Loucy (cell line): ENCODE measurements around the gene FCRL6.

Source experiments
- H2AFZ ChIP-seq: fragments of 200-600 bp; sonication (generic); 2 replicates; pipeline ENCODE4 v1.6.0; 2016; ENCODE audit warnings: antibody characterized with exemption, mild to moderate bottlenecking, low read length, moderate library complexity
- H3F3A ChIP-seq: fragments of 200-600 bp; 2 replicates; pipeline ENCODE4 v1.6.0; 2016; ENCODE audit warnings: antibody characterized with exemption, low read depth, mild to moderate bottlenecking
- H3K27me3 ChIP-seq: fragments of 200-600 bp; sonication (generic); 2 replicates; pipeline ENCODE4 v1.6.1; 2014; ENCODE audit warnings: low read length, mild to moderate bottlenecking; ENCODE audit not compliant: insufficient read depth, poor library complexity, severe bottlenecking
- H3K36me3 ChIP-seq: fragments of 200-600 bp; sonication (generic); 2 replicates; pipeline ENCODE4 v1.6.1; 2016; ENCODE audit warnings: low read length; ENCODE audit not compliant: insufficient read depth
- H3K4me1 ChIP-seq: fragments of 200-600 bp; sonication (generic); 2 replicates; pipeline ENCODE4 v1.5.1; 2014; ENCODE audit warnings: low read length, mild to moderate bottlenecking; ENCODE audit not compliant: insufficient read depth, poor library complexity, severe bottlenecking
- H3K4me2 ChIP-seq: fragments of 200-600 bp; sonication (generic); 2 replicates; pipeline ENCODE4 v1.6.0; 2014; ENCODE audit warnings: antibody characterized with exemption, low read length, low read depth, mild to moderate bottlenecking; ENCODE audit not compliant: poor library complexity, severe bottlenecking
- H3K4me3 ChIP-seq: fragments of 200-600 bp; sonication (generic); 2 replicates; pipeline ENCODE4 v1.5.1; 2014; ENCODE audit warnings: low read length, mild to moderate bottlenecking, mixed read lengths; ENCODE audit not compliant: poor library complexity, severe bottlenecking
- H3K79me2 ChIP-seq: fragments of 200-600 bp; sonication (generic); 2 replicates; pipeline ENCODE4 v1.6.1; 2014; ENCODE audit warnings: low read length; ENCODE audit not compliant: insufficient read depth
- H3K9ac ChIP-seq: fragments of 200-600 bp; sonication (generic); 2 replicates; pipeline ENCODE4 v1.6.0; 2014; ENCODE audit warnings: mild to moderate bottlenecking, low read depth, low read length, moderate library complexity; ENCODE audit not compliant: poor library complexity, severe bottlenecking
- H3K9me2 ChIP-seq: fragments of 200-600 bp; sonication (generic); replicated peaks from 2 replicates; pipeline ENCODE4 v1.6.1; 2016; ENCODE audit warnings: low read depth, low read length, mixed read lengths
- H3K9me3 ChIP-seq: fragments of 200-600 bp; sonication (generic); 2 replicates; pipeline ENCODE4 v1.6.1; 2014; ENCODE audit warnings: mild to moderate bottlenecking, antibody characterized with exemption, low read length, low read depth; ENCODE audit not compliant: insufficient read depth
- H4K20me1 ChIP-seq: fragments of 200-600 bp; sonication (generic); 2 replicates; pipeline ENCODE4 v1.6.0; 2014; ENCODE audit warnings: antibody characterized with exemption, low read length, mild to moderate bottlenecking; ENCODE audit not compliant: insufficient read depth, poor library complexity, severe bottlenecking
- EZH2phosphoT487 ChIP-seq: fragments of 200-600 bp; IDR thresholded peaks from 2 replicates; pipeline ENCODE4 v1.6.1; 2018; ENCODE audit warnings: antibody characterized with exemption, mild to moderate bottlenecking, moderate library complexity, borderline replicate concordance
- TF ChIP-seq, protein P1 (sequence below): fragments of 200-600 bp; sonication (generic); conservative IDR thresholded peaks from 2 replicates; pipeline ENCODE4 v1.5.1; 2014; ENCODE audit warnings: mild to moderate bottlenecking, antibody characterized with exemption, low read length

FCRL6 gene

GRCh38 chr1:159861218-159861617 lies 59.1 kb downstream of the FCRL6 start:
- peaks cover 11% of the 10 kb centered on the region for H3K4me1 ChIP-seq

GRCh38 chr1:159862031-159862430 lies 59.9 kb downstream of the FCRL6 start:
- H3K36me3 ChIP-seq, result no peaks in the 10 kb centered on the region
- H3F3A ChIP-seq, result no peaks in the 10 kb centered on the region
- H4K20me1 ChIP-seq, result no peaks in the 10 kb centered on the region
- H3K79me2 ChIP-seq, result no peaks in the 10 kb centered on the region
- no peak overlapping the region for H3K4me3 ChIP-seq
- peaks cover 19% of the 10 kb centered on the region for H3K4me1 ChIP-seq
- no peak for TF ChIP-seq EZH2phosphoT487
- TF ChIP-seq, protein P1, sequence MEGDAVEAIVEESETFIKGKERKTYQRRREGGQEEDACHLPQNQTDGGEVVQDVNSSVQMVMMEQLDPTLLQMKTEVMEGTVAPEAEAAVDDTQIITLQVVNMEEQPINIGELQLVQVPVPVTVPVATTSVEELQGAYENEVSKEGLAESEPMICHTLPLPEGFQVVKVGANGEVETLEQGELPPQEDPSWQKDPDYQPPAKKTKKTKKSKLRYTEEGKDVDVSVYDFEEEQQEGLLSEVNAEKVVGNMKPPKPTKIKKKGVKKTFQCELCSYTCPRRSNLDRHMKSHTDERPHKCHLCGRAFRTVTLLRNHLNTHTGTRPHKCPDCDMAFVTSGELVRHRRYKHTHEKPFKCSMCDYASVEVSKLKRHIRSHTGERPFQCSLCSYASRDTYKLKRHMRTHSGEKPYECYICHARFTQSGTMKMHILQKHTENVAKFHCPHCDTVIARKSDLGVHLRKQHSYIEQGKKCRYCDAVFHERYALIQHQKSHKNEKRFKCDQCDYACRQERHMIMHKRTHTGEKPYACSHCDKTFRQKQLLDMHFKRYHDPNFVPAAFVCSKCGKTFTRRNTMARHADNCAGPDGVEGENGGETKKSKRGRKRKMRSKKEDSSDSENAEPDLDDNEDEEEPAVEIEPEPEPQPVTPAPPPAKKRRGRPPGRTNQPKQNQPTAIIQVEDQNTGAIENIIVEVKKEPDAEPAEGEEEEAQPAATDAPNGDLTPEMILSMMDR, result no peak
- H3K9me2 ChIP-seq, result no peaks in the 10 kb centered on the region
- H3K27me3 ChIP-seq, result no peaks in the 10 kb centered on the region
- H3K4me2 ChIP-seq, result no peak overlapping the region
- no peak overlapping the region for H3K9ac ChIP-seq
- no peaks in the 10 kb centered on the region for H3K9me3 ChIP-seq
- no peak overlapping the region for H2AFZ ChIP-seq

More at GRCh38 chr1:159861218-159861617, 59.1 kb downstream of the FCRL6 start:
- Histone ChIP-seq H3K79me2 (no peaks in the 10 kb centered on the region), H3K4me3 (no peak overlapping the region), H3K9ac (no peak overlapping the region), H3K4me2 (no peak overlapping the region), H2AFZ (no peak overlapping the region), H3F3A (no peaks in the 10 kb centered on the region), H3K9me2 (no peaks in the 10 kb centered on the region), H3K9me3 (no peaks in the 10 kb centered on the region), H4K20me1 (no peaks in the 10 kb centered on the region), H3K36me3 (no peaks in the 10 kb centered on the region), H3K27me3 (no peaks in the 10 kb centered on the region)
- TF ChIP-seq, protein P1, result no peak
- TF ChIP-seq EZH2phosphoT487, result no peak

DNA sequence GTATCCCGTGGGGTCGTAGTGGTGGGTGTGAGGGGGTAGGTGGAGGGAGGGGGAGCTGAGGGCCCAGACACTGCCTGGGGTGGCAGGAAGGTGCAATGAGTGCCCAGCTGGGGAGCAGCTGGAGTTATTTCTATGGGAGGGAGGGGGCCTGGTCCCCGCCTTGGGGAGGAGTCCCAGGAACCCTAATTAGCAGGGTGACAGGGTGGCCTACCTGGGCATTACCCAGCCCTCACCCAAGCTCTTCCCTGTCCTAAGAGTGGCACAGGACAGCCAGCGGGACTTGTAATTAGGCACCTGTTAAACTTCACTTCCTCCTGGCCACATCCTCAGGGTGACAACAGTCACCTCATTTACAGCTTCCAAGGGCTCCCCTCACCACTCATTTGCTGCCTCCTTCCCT lies 60.4 kb downstream of the FCRL6 start, which contains the start of gene VSIG8:
Gene VSIG8, minus strand, starts transcription at position 101 of the 400 bp plus-strand sequence. CDS start 136 bp downstream, outside the sequence.
- TF ChIP-seq, protein P1, result no peak
- no peak for TF ChIP-seq EZH2phosphoT487
- Histone ChIP-seq H2AFZ (no peak within 1 kb of the TSS), H3K4me3 (no peak within 1 kb of the TSS), H3K9ac (no peak within 1 kb of the TSS), H4K20me1 (no peaks in the 10 kb centered on the region), H3K27me3 (no peaks in the 10 kb centered on the region), H3K4me2 (no peak within 1 kb of the TSS), H3F3A (no peaks in the 10 kb centered on the region), H3K9me3 (no peaks in the 10 kb centered on the region), H3K79me2 (no peaks in the 10 kb centered on the region), H3K4me1 (peaks cover 25% of the 10 kb centered on the region), H3K9me2 (no peaks in the 10 kb centered on the region), H3K36me3 (no peaks in the 10 kb centered on the region)
